ENCODE measurements around the gene OSBPL5. TPM values are rescaled to one million over a fixed set of nuclear protein-coding genes. Genes with fewer than 3 reads are reported as not detected.

The OSBPL5 gene
- total RNA-seq, 1 experiment from 2014 or later, result 16.1 TPM

DNA sequence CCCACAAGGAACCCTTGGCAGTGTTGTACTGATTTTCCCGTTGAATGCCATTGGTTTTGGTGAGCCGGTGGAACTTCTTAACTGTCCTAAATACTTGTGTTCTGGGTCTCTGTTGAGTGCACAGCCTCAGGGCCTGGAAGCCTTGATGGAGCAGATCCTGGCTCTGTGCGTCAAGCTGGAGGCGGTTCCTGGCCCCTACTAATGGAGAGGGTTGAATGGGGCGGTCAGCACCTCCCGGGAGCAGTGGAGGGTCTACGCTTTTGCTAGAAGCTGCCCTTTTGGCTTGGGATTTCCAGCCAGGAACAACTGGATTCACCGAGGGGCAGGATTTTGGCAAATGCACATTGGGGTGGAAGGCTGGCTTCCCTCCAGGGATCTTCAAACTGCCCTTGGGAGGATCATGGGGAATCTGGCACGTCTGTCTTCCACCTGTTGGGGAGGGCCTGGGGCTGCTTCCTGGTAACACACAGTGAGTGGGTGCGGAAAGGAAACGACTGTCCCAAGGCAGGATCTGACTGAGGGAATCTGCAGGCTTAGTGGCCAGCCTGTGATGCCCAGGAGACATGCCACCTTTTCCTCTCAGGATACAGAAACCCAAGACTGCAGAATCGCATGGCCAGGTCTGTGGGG is 6.9 kb upstream of the OSBPL5 start:
- Mint-ChIP-seq H3K27ac (no peak overlapping the region), H3K9me3 (peaks cover 0 to 14% of the 10 kb centered on the region in 2 experiments; a peak in 3 of 5 replicates), H3K27me3 (ENCODE audit: low read depth) (peaks cover 49% of the 10 kb centered on the region), H3K4me3 (no peak overlapping the region), H3K4me1 (peaks cover 8% of the 10 kb centered on the region in 2 experiments), H3K36me3 (ENCODE audit: insufficient read depth in 1 of 3, low read depth in 3 of 3) (0 out of 7 replicates have a peak, but pooled peaks cover 0 to 5% (median 0%) of the 10 kb centered on the region in 3 experiments)
- Histone ChIP-seq H3K27ac (ENCODE audit: insufficient read length, low read depth, low read length) (no peak overlapping the region), H3K9me3 (ENCODE audit: control insufficient read depth, low read depth, low read length) (no peaks in the 10 kb centered on the region), H4K5ac (ENCODE audit: insufficient read length, low read depth, low read length) (no peak overlapping the region), H2AFZ (ENCODE audit: low read length) (no peak overlapping the region), H3K23ac (ENCODE audit: insufficient read length, low read depth, low read length) (no peak overlapping the region), H2AK5ac (ENCODE audit: insufficient read length, low read length) (no peak overlapping the region), H4K91ac (ENCODE audit: insufficient read length, low read depth, low read length) (no peak overlapping the region), H2BK5ac (ENCODE audit: insufficient read length, low read length) (no peak overlapping the region), H3K18ac (ENCODE audit: insufficient read length, low read depth, low read length) (no peak overlapping the region), H3T11ph (ENCODE audit: low read length) (no peak overlapping the region), H2BK12ac (ENCODE audit: insufficient read length, low read depth, low read length) (no peak overlapping the region), H3K79me2 (ENCODE audit: insufficient read depth, low read length) (no peaks in the 10 kb centered on the region), H3K4me2 (ENCODE audit: insufficient read depth, insufficient read length, low read length) (no peak overlapping the region), H2BK20ac (ENCODE audit: low read depth, low read length, poor library complexity, severe bottlenecking) (no peak overlapping the region), H2BK15ac (ENCODE audit: low read depth, low read length) (no peak overlapping the region), H3K56ac (ENCODE audit: insufficient read length, low read depth, low read length) (no peak overlapping the region), H4K8ac (replicated peaks; ENCODE audit: insufficient read length, low read depth, low read length) (no peak overlapping the region), H3K4ac (ENCODE audit: low read depth, low read length) (no peak overlapping the region), H4K20me1 (ENCODE audit: control insufficient read depth, insufficient read depth, insufficient read length) (no peaks in the 10 kb centered on the region), H2BK120ac (ENCODE audit: low read depth, low read length, poor library complexity, severe bottlenecking) (no peak overlapping the region), H3K4me1 (ENCODE audit: insufficient read depth, low read length) (no peaks in the 10 kb centered on the region; the same call in 1 of the 2 replicates), H3K27me3 (ENCODE audit: insufficient read depth, low read length) (peaks cover 2% of the 10 kb centered on the region; the same call in 1 of the 2 replicates), H3K79me1 (ENCODE audit: insufficient read depth, low read depth, low read length, poor library complexity, severe bottlenecking) (no peaks in the 10 kb centered on the region), H3K9ac (ENCODE audit: extremely low read depth, insufficient read length, low read length) (no peak overlapping the region), H3K23me2 (ENCODE audit: insufficient read length, low read depth, low read length, poor library complexity, severe bottlenecking) (no peaks in the 10 kb centered on the region), H3K14ac (ENCODE audit: insufficient read depth, low read length) (no peak overlapping the region; the same call in 1 of the 2 replicates)
- TF ChIP-seq, protein P1, sequence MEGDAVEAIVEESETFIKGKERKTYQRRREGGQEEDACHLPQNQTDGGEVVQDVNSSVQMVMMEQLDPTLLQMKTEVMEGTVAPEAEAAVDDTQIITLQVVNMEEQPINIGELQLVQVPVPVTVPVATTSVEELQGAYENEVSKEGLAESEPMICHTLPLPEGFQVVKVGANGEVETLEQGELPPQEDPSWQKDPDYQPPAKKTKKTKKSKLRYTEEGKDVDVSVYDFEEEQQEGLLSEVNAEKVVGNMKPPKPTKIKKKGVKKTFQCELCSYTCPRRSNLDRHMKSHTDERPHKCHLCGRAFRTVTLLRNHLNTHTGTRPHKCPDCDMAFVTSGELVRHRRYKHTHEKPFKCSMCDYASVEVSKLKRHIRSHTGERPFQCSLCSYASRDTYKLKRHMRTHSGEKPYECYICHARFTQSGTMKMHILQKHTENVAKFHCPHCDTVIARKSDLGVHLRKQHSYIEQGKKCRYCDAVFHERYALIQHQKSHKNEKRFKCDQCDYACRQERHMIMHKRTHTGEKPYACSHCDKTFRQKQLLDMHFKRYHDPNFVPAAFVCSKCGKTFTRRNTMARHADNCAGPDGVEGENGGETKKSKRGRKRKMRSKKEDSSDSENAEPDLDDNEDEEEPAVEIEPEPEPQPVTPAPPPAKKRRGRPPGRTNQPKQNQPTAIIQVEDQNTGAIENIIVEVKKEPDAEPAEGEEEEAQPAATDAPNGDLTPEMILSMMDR (conservative IDR thresholded peaks at IDR 0.05), result no peak
- no peak for DNase-seq
- no CpG with 5 or more reads among the region's 12 CpGs for WGBS (ENCODE audit: extremely low coverage, insufficient read length, low lambda C conversion rate)
